Ishikawa (cell line): ENCODE results near the gene NSUN7.

Experiments
- CEBPB ChIP-seq: IDR thresholded peaks from 2 replicates; pipeline ENCODE4 v1.6.1; 2012
- CREB1 ChIP-seq: IDR thresholded peaks from 2 replicates; pipeline ENCODE4 v1.6.1; 2012; ENCODE audit warnings: low read depth
- EGR1 ChIP-seq: IDR thresholded peaks from 2 replicates; pipeline ENCODE4 v1.6.1; 2012
- EP300 ChIP-seq: IDR thresholded peaks from 2 replicates; pipeline ENCODE4 v1.6.1; 2012; ENCODE audit warnings: borderline replicate concordance
- FOXM1 ChIP-seq: IDR thresholded peaks from 2 replicates; pipeline ENCODE4 v1.6.1; 2012; ENCODE audit warnings: low read depth, borderline replicate concordance
- NFIC ChIP-seq: IDR thresholded peaks from 2 replicates; pipeline ENCODE4 v1.6.1; 2012
- RAD21 ChIP-seq: IDR thresholded peaks from 2 replicates; pipeline ENCODE4 v1.6.1; 2012; ENCODE audit warnings: low read depth
- TAF1 ChIP-seq: IDR thresholded peaks from 2 replicates; pipeline ENCODE4 v1.6.1; 2012; ENCODE audit warnings: low read depth, mild to moderate bottlenecking
- TCF12 ChIP-seq: IDR thresholded peaks from 2 replicates; pipeline ENCODE4 v1.6.1; 2012; ENCODE audit warnings: low read depth
- TEAD4 ChIP-seq: IDR thresholded peaks from 2 replicates; pipeline ENCODE4 v1.6.1; 2012
- YY1 ChIP-seq: IDR thresholded peaks from 2 replicates; pipeline ENCODE4 v1.6.1; 2012; ENCODE audit warnings: low read depth
- ZBTB7A ChIP-seq: IDR thresholded peaks from 2 replicates; pipeline ENCODE4 v1.6.1; 2012; ENCODE audit warnings: low read depth
- TF ChIP-seq, protein P1 (sequence below): IDR thresholded peaks from 2 replicates; pipeline ENCODE4 v1.6.1; 2012; ENCODE audit warnings: low read depth, mild to moderate bottlenecking
- TF ChIP-seq, protein P2 (sequence below): IDR thresholded peaks from 2 replicates; pipeline ENCODE4 v1.6.1; 2012
- TF ChIP-seq, protein P3 (sequence below): IDR thresholded peaks from 2 replicates; pipeline ENCODE4 v1.6.1; 2012

Gene NSUN7

DNA sequence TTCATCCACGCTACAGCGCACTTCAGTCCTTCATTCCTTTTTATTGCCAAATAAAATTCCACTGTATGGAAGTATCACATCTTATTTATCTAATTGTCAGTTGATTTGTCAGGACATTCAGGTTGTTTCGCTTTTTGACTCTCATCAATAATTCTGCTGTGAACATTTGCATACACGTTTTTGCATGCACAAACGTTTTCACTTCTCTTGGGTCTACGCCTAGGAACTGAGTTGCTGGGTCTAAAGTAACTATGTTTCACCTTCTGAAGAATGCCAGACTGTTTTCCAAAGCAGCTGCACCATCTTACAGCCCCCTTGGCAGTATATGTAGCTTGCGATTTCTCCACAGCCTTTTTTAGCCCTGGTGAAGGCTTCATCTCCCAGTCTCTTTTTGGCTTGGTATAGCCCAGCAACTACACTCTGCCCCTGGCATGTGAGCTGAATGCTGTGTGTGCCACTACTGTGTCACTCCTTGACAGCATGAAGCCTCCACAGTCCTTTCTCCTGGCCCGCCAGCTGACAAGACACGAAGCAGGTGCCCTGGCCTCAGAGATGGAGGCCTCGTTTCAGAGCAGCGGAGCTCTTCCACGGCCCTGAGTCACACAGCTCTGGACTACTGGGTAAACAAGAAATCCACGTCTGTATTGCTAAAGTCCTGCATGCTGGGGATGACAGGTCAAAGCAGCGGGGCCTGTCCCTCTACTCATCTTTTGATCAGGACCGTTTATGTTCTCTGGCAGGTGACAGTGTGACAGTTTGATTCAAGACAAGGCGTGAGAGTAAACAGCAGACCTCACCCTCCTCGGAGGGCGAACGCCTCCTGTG, 75.5 kb downstream of the NSUN7 start:
- TF ChIP-seq NFIC (no peak), ZBTB7A (no peak), YY1 (no peak), FOXM1 (no peak), TAF1 (no peak), RAD21 (no peak), TEAD4 (no peak), CREB1 (no peak), EGR1 (no peak), TCF12 (no peak), EP300 (no peak)
- TF ChIP-seq, protein P1, sequence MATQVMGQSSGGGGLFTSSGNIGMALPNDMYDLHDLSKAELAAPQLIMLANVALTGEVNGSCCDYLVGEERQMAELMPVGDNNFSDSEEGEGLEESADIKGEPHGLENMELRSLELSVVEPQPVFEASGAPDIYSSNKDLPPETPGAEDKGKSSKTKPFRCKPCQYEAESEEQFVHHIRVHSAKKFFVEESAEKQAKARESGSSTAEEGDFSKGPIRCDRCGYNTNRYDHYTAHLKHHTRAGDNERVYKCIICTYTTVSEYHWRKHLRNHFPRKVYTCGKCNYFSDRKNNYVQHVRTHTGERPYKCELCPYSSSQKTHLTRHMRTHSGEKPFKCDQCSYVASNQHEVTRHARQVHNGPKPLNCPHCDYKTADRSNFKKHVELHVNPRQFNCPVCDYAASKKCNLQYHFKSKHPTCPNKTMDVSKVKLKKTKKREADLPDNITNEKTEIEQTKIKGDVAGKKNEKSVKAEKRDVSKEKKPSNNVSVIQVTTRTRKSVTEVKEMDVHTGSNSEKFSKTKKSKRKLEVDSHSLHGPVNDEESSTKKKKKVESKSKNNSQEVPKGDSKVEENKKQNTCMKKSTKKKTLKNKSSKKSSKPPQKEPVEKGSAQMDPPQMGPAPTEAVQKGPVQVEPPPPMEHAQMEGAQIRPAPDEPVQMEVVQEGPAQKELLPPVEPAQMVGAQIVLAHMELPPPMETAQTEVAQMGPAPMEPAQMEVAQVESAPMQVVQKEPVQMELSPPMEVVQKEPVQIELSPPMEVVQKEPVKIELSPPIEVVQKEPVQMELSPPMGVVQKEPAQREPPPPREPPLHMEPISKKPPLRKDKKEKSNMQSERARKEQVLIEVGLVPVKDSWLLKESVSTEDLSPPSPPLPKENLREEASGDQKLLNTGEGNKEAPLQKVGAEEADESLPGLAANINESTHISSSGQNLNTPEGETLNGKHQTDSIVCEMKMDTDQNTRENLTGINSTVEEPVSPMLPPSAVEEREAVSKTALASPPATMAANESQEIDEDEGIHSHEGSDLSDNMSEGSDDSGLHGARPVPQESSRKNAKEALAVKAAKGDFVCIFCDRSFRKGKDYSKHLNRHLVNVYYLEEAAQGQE = no peak
- TF ChIP-seq, protein P2, sequence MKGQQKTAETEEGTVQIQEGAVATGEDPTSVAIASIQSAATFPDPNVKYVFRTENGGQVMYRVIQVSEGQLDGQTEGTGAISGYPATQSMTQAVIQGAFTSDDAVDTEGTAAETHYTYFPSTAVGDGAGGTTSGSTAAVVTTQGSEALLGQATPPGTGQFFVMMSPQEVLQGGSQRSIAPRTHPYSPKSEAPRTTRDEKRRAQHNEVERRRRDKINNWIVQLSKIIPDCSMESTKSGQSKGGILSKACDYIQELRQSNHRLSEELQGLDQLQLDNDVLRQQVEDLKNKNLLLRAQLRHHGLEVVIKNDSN = no peak
- TF ChIP-seq, protein P3, sequence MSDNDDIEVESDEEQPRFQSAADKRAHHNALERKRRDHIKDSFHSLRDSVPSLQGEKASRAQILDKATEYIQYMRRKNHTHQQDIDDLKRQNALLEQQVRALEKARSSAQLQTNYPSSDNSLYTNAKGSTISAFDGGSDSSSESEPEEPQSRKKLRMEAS = no peak

DNA sequence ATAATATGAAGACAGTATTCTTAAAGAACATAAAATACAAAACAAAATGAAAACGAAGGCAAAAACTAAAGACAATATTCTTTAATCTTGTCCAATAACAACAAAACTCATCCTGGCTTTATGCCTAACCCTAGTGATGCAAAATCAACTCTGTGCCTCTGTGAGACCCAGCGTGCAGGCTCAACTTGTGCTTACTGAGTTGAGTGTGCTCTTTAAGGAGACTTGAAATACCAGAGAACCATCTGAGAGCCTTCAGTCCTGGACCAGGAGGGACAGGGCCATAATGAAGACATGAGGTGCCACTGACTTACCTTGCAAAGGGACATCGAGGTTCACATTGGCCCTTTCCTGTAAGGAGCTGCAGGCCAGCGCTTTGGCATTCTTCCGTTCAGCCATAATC, 77.1 kb downstream of the NSUN7 start:
- TF ChIP-seq TEAD4 = no peak
- TF ChIP-seq TCF12 = no peak
- no peak for TF ChIP-seq FOXM1
- TF ChIP-seq CEBPB = no peak
- no peak for TF ChIP-seq TAF1
- no peak for TF ChIP-seq YY1
- TF ChIP-seq EGR1 = no peak
- TF ChIP-seq, protein P2 = no peak
- TF ChIP-seq EP300 = no peak
- TF ChIP-seq, protein P1 = no peak
- TF ChIP-seq CREB1 = no peak
- TF ChIP-seq, protein P3 = no peak
- no peak for TF ChIP-seq ZBTB7A
- no peak for TF ChIP-seq RAD21
- TF ChIP-seq NFIC = no peak

DNA sequence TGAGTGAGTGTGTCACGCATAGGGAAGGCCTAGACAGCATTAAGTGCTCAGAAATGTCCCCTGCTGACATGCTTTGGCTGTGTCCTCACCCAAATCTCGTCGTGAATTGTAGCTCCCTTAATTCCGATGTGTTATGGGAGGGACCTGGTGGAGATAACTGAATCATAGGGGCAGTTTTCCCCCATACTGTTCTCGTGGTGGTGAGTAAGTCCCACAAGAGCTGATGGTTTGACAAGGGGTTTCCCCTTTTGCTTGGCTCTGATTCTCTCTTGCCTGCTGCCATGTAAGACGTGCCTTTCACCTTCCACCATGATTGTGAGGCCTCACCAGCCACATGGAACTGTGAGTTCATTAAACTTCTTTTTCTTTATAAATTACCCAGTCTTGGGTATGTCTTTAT, 78.0 kb downstream of the NSUN7 start:
- no peak for TF ChIP-seq NFIC
- TF ChIP-seq TCF12 = no peak
- TF ChIP-seq, protein P1 = no peak
- TF ChIP-seq, protein P3 = no peak
- no peak for TF ChIP-seq FOXM1
- no peak for TF ChIP-seq TEAD4
- TF ChIP-seq EGR1 = no peak
- no peak for TF ChIP-seq TAF1
- TF ChIP-seq CREB1 = no peak
- no peak for TF ChIP-seq CEBPB
- TF ChIP-seq, protein P2 = no peak
